DOHH2 (cell line): ENCODE results near the gene AP1S3.

Source experiments
- EZH2phosphoT487 ChIP-seq: fragments of 200-600 bp; sonication (generic); IDR thresholded peaks from 2 replicates; pipeline ENCODE4 v1.6.1; 2017; ENCODE audit warnings: borderline replicate concordance, mild to moderate bottlenecking, antibody characterized with exemption, low read length, moderate library complexity, mixed read lengths
- TF ChIP-seq, protein P1 (sequence below): fragments of 200-600 bp; sonication (generic); IDR thresholded peaks from one replicate; pipeline ENCODE4 v1.5.1; 2014; ENCODE audit warnings: antibody characterized with exemption, mild to moderate bottlenecking, low read depth, low read length; ENCODE audit not compliant: poor library complexity, severe bottlenecking

DNA sequence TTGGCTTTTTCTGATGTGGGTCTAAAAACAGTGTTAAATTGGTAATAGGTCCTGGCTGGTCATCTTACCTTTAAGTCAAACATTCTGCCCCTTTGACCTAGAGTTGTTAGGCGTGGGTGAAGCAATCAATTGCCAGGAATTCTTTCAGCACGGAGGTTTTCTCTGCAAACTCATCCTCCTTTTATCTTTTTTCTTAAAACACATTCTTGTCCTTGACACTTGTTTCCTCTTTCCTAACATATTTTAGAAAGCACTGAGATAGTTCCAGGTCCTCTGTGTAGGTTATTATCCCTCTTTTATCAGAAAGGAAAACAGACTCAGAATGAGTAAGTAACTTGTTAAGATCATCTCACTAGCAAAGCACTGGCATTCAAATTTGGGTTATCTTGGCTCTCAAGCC, 18.6 kb upstream of the AP1S3 start:
- TF ChIP-seq, protein P1, sequence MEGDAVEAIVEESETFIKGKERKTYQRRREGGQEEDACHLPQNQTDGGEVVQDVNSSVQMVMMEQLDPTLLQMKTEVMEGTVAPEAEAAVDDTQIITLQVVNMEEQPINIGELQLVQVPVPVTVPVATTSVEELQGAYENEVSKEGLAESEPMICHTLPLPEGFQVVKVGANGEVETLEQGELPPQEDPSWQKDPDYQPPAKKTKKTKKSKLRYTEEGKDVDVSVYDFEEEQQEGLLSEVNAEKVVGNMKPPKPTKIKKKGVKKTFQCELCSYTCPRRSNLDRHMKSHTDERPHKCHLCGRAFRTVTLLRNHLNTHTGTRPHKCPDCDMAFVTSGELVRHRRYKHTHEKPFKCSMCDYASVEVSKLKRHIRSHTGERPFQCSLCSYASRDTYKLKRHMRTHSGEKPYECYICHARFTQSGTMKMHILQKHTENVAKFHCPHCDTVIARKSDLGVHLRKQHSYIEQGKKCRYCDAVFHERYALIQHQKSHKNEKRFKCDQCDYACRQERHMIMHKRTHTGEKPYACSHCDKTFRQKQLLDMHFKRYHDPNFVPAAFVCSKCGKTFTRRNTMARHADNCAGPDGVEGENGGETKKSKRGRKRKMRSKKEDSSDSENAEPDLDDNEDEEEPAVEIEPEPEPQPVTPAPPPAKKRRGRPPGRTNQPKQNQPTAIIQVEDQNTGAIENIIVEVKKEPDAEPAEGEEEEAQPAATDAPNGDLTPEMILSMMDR = no peak
- no peak for TF ChIP-seq EZH2phosphoT487
